NCI-H2107 treated with DMSO at 0.1 percent for 48 hours (cell line): ENCODE data around the gene C2orf42.
"Not testable (repeated sequence)": the region's sequence is repeated elsewhere in the genome, so short reads cannot be mapped to it uniquely, and the experiment has no call there.

Source experiments
- DNase-seq: peaks from one replicate; lab custom pipeline; 2025; ENCODE audit not compliant: unreplicated experiment; lab: John Stamatoyannopoulos, UW

Gene C2orf42

DNA sequence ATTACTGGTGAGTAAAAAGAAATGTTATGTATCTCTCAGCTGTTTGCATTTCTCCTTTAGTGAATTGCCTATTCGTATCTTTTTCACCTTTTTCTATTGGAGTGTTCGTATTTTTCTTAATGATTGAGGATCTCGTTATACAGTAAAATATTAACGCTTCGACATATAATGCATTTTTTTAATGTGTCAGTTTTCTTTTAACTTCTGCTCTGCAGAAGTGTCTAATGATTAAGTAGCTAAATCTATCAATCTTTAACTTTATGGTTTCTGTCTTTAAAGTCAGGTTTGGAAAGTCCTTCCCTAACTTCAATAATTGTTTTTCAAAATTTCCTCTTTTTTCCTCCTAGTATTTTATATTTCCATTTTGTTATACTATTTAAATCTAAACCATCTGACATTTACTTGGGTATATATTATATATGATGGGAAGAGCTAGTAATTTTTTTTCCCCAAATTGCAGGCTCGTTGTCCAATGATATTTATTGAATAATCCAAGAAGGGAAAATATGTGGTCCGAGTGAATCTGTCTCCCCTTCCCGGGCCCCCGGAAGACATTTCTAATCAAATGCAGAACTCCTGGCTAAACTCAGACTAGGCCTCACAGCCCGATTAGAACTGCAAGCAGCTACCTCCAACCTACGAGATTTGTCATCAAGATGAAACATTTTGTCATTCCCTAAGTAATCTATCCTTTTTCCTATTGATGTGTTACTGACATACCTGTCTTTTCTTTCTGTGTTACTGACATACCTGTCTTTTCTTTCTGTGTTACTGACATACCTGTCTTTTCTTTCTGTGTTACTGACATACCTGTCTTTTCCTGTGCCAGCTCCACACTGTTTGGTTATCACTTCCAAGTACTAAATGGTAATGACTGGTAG, 86.3 kb downstream of the C2orf42 start:
- no peak for DNase-seq

DNA sequence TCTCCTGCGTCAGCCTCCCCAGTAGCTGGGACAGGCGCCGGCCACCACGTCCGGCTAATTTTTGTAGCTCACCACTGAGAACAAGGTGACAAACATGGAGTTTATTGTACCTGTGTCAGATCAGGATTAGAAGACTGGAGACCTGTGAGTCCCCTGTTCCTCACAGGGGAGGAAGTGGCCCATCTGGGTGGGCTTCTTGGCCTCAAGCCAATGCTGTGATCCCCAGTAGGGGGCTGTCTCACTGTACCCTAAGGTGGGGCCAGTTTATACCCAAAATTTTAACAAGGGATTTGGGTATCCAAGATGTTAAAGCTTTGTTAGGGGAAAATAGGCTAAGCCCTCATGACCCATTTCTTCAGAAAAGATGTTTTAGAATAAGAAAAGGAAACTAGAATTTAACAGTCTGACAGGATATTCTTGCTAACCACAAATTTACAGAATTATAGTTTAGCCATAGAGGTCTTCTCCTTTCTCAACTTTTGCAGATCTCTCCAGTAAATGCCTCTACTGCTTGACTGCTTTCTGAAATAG, 87.2 kb downstream of the C2orf42 start:
- no peak for DNase-seq

DNA sequence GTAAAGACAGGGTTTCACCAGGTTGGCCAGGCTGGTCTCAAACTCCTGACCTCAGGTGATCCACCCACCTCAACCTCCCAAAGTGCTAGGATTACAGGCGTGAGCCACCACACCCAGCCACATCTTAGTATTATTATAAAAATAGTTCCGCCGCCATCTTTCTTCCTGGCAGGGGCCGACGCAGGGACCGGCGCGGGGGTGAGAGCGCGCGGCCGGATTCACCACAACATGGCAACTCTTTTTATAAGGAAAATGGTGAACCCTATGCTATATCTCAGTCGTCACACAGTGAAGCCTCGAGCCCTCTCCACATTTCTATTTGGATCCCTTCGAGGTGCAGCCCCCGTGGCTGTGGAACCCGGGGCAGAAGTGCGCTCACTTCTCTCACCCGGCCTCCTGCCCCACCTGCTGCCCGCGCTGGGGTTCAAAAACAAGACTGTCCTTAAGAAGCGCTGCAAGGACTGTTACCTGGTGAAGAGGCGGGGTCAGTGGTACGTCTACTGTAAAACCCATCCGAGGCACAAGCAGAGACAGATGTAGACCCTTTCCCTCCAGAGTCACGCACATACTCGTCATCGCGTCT, 88.4 kb downstream of the C2orf42 start:
- DNase-seq, result not testable (repeated sequence)

DNA sequence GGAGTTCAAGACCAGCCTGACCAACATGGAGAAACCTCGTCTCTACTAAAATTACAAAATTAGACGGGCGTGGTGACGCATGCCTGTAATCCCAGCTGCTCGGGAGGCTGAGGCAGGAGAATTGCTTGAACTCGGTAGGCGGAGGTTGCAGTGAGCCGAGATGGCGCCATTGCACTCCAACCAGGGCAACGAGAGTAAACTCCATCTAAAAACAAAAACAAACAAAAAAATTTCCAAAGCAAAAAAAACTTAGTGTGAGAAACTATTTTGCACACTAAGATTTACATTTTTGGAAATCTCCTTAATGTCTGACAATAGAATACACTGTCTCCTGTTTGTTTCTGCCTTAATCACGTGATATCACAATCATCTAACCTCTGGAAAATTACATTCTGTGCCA, 89.1 kb downstream of the C2orf42 start:
- DNase-seq, result not testable (repeated sequence)

DNA sequence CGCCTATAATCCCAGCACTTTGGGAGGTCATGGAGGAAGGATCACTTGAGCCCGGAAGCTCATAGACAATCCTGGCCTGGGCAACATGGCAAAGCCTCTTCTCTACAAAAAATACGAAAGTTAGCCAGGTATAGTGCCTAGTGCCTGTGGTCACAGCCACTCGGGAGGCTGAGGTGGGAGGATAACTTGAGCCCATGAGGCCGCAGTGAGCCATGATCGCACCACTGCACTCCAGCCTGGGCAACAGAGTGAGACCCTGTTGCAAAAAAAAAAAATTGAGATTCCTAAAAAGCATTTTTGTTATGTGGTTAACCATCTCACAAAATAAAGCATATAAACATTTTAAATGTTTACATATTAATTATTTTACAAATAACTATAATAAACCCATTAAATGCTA, 89.6 kb downstream of the C2orf42 start:
- no peak for DNase-seq
